ENCODE measurements around the gene SYCE1.

GRCh38 chr10:133530506-133530905, 34.9 kb downstream of the SYCE1 start:
- TF ChIP-seq CTCF (IDR thresholded peaks at IDR 0.05) (no peak), ZFX (IDR thresholded peaks at IDR 0.05; ENCODE audit: borderline replicate concordance) (no peak)
